HuH-7.5 (cell line): Measurements from ENCODE around the gene CHPT1.

Source experiments
- DNase-seq: peaks from one replicate; pipeline ENCODE4 v3.0.0; 2011; ENCODE audit warnings: low spot score

The CHPT1 gene

GRCh38 chr12:101763246-101763931 lies 65.9 kb downstream of the CHPT1 start:
- no peak for DNase-seq

- DNase-seq: no peak
Observed at GRCh38 chr12:101764051-101764792, 66.8 kb downstream of the CHPT1 start.

- DNase-seq: no peak
Observed at GRCh38 chr12:101767537-101767936, 70.1 kb downstream of the CHPT1 start.

- no peak for DNase-seq
Observed at GRCh38 chr12:101768781-101769180, 71.3 kb downstream of the CHPT1 start.

- DNase-seq: no peak
Observed at GRCh38 chr12:101769865-101770264, 72.4 kb downstream of the CHPT1 start.

GRCh38 chr12:101772012-101772775 lies 74.8 kb downstream of the CHPT1 start:
- DNase-seq: no peak

- peak; percentile 42 for DNase-seq
Observed at GRCh38 chr12:101773650-101774162, 76.3 kb downstream of the CHPT1 start.

- DNase-seq: no peak
Observed at GRCh38 chr12:101775816-101776215, 78.4 kb downstream of the CHPT1 start.

GRCh38 chr12:101777485-101777884 lies 80.0 kb downstream of the CHPT1 start:
- DNase-seq: no peak

GRCh38 chr12:101777978-101778377 lies 80.5 kb downstream of the CHPT1 start:
- no peak for DNase-seq
